Calu3 (cell line): Measurements from ENCODE around the gene PDE9A. TPM values are rescaled to one million over a fixed set of nuclear protein-coding genes. Genes with fewer than 3 reads are reported as not detected.

Experiments
- BruUV-seq: library from RNA; stranded (reverse); fragments of 400-500 nt; replicated peaks from 2 replicates; lab custom pipeline; 2021; lab: Mats Ljungman, UMichigan
- CTCF ChIA-PET: fragments of 300-600 bp; sonication (Branson Sonifier 250); formaldehyde crosslinking; loops from one replicate; lab custom pipeline; 2022; ENCODE audit warnings: antibody characterized with exemption; lab: Charles Lee
- DNase-seq: peaks from one replicate; pipeline ENCODE4 v3.0.0; 2022
- H3K27ac Mint-ChIP-seq: one replicate; pipeline ENCODE4 v1.8.0; 2022; ENCODE audit warnings: mixed read lengths; ENCODE audit not compliant: unreplicated experiment
- H3K27me3 Mint-ChIP-seq: one replicate; pipeline ENCODE4 v1.8.0; 2022; ENCODE audit warnings: mixed read lengths; ENCODE audit not compliant: unreplicated experiment
- H3K36me3 Mint-ChIP-seq: one replicate; pipeline ENCODE4 v1.8.0; 2022; ENCODE audit warnings: mild to moderate bottlenecking, moderate library complexity, mixed read lengths; ENCODE audit not compliant: insufficient read depth, unreplicated experiment
- H3K4me1 Mint-ChIP-seq: one replicate; pipeline ENCODE4 v1.8.0; 2022; ENCODE audit warnings: mild to moderate bottlenecking, low read depth, mixed read lengths; ENCODE audit not compliant: unreplicated experiment
- H3K4me3 Mint-ChIP-seq: one replicate; pipeline ENCODE4 v1.8.0; 2022; ENCODE audit warnings: mild to moderate bottlenecking, low read depth, moderate library complexity, mixed read lengths; ENCODE audit not compliant: unreplicated experiment
- H3K9me3 Mint-ChIP-seq: one replicate; pipeline ENCODE4 v1.8.0; 2022; ENCODE audit warnings: low read depth, mixed read lengths; ENCODE audit not compliant: unreplicated experiment
- CTCF ChIP-seq: fragments of 200-600 bp; IDR thresholded peaks from one replicate; pipeline ENCODE4 v1.8.0; 2022; ENCODE audit warnings: antibody characterized with exemption; ENCODE audit not compliant: unreplicated experiment
- intact Hi-C: fragments of 100-400 bp; cut with micrococcal nuclease; formaldehyde crosslinking; loops from one replicate; pipeline ENCODE4 v1.10.0; 2022; ENCODE audit not compliant: unreplicated experiment
- total RNA-seq: library from RNA; stranded (reverse); gene quantifications from 2 replicates; pipeline ENCODE4 v1.2.3, GENCODE V29; 2022

Gene PDE9A
- total RNA-seq, 1 experiment from 2014 or later = 10.9 TPM

GRCh38 chr21:42616941-42617340 lies 36.5 kb upstream of the PDE9A start:
- CTCF ChIA-PET = no interaction called here
- H3K4me1 Mint-ChIP-seq = no peaks in the 10 kb centered on the region
- TF ChIP-seq CTCF = no peak
- no peaks in the 10 kb centered on the region for H3K9me3 Mint-ChIP-seq
- no peak for DNase-seq
- no peak overlapping the region for H3K27ac Mint-ChIP-seq
- intact Hi-C loops = no loop called here
- H3K4me3 Mint-ChIP-seq = no peak overlapping the region
- no TSS peak for BruUV-seq
- peaks cover 12% of the 10 kb centered on the region for H3K27me3 Mint-ChIP-seq
- H3K36me3 Mint-ChIP-seq = no peaks in the 10 kb centered on the region

- BruUV-seq = no TSS peak
- H3K27ac Mint-ChIP-seq = no peak overlapping the region
These were observed 35.9 kb upstream of the PDE9A start for GRCh38 chr21:42617486-42617885.

GRCh38 chr21:42618707-42619102 lies 34.7 kb upstream of the PDE9A start:
- CTCF ChIA-PET = interaction anchor here (1.9 kb wide), 1 partner anchor 25 kb away, joined by 4 read pairs; no protein-coding TSS in a partner anchor
- peaks cover 12% of the 10 kb centered on the region for H3K27me3 Mint-ChIP-seq
- no peak overlapping the region for H3K4me3 Mint-ChIP-seq
- BruUV-seq = no TSS peak
- H3K9me3 Mint-ChIP-seq = no peaks in the 10 kb centered on the region
- peaks cover 1% of the 10 kb centered on the region for H3K4me1 Mint-ChIP-seq
- intact Hi-C loops = no loop called here
- TF ChIP-seq CTCF = no peak
- H3K27ac Mint-ChIP-seq = no peak overlapping the region
- DNase-seq = no peak
- no peaks in the 10 kb centered on the region for H3K36me3 Mint-ChIP-seq

More at GRCh38 chr21:42617486-42617885, 35.9 kb upstream of the PDE9A start:
- TF ChIP-seq CTCF = no peak
- CTCF ChIA-PET = interaction anchor here (1.9 kb wide), 1 partner anchor 24 kb away, joined by 4 read pairs; no protein-coding TSS in a partner anchor
- Mint-ChIP-seq H3K4me3 (no peak overlapping the region), H3K9me3 (no peaks in the 10 kb centered on the region), H3K4me1 (no peaks in the 10 kb centered on the region), H3K27me3 (peaks cover 12% of the 10 kb centered on the region), H3K36me3 (no peaks in the 10 kb centered on the region)
- DNase-seq = no peak
- intact Hi-C loops = no loop called here

- H3K27ac Mint-ChIP-seq = no peak overlapping the region
- TF ChIP-seq CTCF = no peak
- DNase-seq = no peak
- H3K27me3 Mint-ChIP-seq = peaks cover 12% of the 10 kb centered on the region
- CTCF ChIA-PET = interaction anchor here (1.9 kb wide), 1 partner anchor 26 kb away, joined by 4 read pairs; no protein-coding TSS in a partner anchor
- intact Hi-C loops = no loop called here
- no peak overlapping the region for H3K4me3 Mint-ChIP-seq
- H3K36me3 Mint-ChIP-seq = no peaks in the 10 kb centered on the region
- peaks cover 6% of the 10 kb centered on the region for H3K4me1 Mint-ChIP-seq
- no peaks in the 10 kb centered on the region for H3K9me3 Mint-ChIP-seq
- no TSS peak for BruUV-seq
These were observed 34.3 kb upstream of the PDE9A start for GRCh38 chr21:42619166-42619565.
